AG04450 (cell line): ENCODE data around the gene SRGN. TPM values are rescaled to one million over a fixed set of nuclear protein-coding genes. Genes with fewer than 3 reads are reported as not detected.

Source experiments
- CTCF ChIA-PET: fragments of 300-600, 350-600 bp; formaldehyde crosslinking; extraction: SDS; loops from one replicate; lab custom pipeline; 2022; ENCODE audit warnings: antibody characterized with exemption, inconsistent platforms; lab: Charles Lee
- POLR2A ChIA-PET: fragments of 350-600 bp; formaldehyde crosslinking; extraction: SDS; loops from one replicate; lab custom pipeline; 2021; ENCODE audit warnings: antibody characterized with exemption, inconsistent platforms; lab: Yijun Ruan, JAX
- DNase-seq: peaks from one replicate; pipeline ENCODE4 v3.0.0-alpha.2; 2011; ENCODE audit warnings: low read depth, low spot score
- H3K27ac ChIP-seq: one replicate; pipeline ENCODE4 v1.5.1; 2012; ENCODE audit warnings: low read depth, low read length, control low read depth
- H3K27me3 ChIP-seq: one replicate; pipeline ENCODE4 v1.6.0; 2012; ENCODE audit warnings: low read length; ENCODE audit not compliant: control insufficient read depth, insufficient read depth
- H3K4me3 ChIP-seq: 2 replicates; pipeline ENCODE4 v1.5.1; 2011; ENCODE audit warnings: mild to moderate bottlenecking, low read depth, low read length, control low read depth
- H3K9me3 ChIP-seq: 2 replicates; pipeline ENCODE4 v1.5.1; 2012; ENCODE audit warnings: low read length; ENCODE audit not compliant: control insufficient read depth, insufficient read depth
- polyA plus RNA-seq: library from polyadenylated mRNA; depleted of rRNA; stranded (reverse); fragments of >200 nt; gene quantifications from 2 replicates; pipeline ENCODE4 v1.2.3, GENCODE V29; 2011
- TF ChIP-seq, protein P1 (sequence below): IDR thresholded peaks from 2 replicates; pipeline ENCODE4 v1.5.1; 2011; ENCODE audit warnings: low read depth, low read length, control low read depth, inconsistent platforms

Gene SRGN
- polyA plus RNA-seq, 1 experiment, result 154 TPM

DNA sequence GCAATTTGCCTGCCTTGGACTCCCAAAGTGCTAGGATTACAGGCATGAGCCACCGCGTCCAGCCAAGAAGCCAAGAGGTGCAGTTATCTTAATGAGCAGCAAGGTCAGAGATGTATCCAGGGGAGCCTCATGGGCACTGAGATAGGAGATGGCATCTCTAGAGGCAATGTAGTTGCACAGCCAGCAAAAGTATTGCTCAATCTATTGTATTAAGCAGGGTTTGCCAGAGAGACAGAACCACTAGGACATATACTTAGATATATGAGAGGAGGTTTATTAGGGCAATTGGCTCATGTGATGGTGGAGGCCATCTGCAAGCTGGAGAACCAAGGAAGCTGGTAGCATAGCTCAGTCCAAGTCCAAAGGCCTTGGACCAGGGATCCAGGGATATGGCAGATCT, 19.8 kb downstream of the SRGN start:
- CTCF ChIA-PET, result interaction anchor here (0.6 kb wide), 1 partner anchor 10 kb away, joined by 4 read pairs; no protein-coding TSS in a partner anchor

DNA sequence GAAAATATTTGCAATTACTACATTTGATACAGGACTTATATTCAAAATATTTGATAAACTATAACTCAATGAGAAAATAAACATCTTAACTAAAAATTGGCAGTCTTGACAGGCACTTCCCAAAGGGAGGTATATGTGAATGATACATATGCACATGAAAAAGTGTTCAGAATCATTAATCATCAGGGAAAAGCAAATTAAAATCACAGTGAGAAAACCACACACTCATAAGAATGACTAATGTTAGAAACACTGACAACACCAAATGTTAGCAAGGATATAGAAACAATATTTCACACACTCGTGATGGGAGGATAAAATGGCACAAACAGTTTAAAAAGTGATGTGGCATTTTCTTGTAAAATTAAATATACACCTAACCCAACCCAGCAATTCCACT, 32.0 kb downstream of the SRGN start:
- no peak for DNase-seq
- H3K27me3 ChIP-seq, result peaks cover 4% of the 10 kb centered on the region
- POLR2A ChIA-PET, result no interaction called here
- H3K9me3 ChIP-seq, result no peaks in the 10 kb centered on the region; the same call in 1 of the 2 replicates
- TF ChIP-seq, protein P1, sequence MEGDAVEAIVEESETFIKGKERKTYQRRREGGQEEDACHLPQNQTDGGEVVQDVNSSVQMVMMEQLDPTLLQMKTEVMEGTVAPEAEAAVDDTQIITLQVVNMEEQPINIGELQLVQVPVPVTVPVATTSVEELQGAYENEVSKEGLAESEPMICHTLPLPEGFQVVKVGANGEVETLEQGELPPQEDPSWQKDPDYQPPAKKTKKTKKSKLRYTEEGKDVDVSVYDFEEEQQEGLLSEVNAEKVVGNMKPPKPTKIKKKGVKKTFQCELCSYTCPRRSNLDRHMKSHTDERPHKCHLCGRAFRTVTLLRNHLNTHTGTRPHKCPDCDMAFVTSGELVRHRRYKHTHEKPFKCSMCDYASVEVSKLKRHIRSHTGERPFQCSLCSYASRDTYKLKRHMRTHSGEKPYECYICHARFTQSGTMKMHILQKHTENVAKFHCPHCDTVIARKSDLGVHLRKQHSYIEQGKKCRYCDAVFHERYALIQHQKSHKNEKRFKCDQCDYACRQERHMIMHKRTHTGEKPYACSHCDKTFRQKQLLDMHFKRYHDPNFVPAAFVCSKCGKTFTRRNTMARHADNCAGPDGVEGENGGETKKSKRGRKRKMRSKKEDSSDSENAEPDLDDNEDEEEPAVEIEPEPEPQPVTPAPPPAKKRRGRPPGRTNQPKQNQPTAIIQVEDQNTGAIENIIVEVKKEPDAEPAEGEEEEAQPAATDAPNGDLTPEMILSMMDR, result no peak
- CTCF ChIA-PET, result no interaction called here
- H3K27ac ChIP-seq, result no peak overlapping the region
- no peak overlapping the region for H3K4me3 ChIP-seq

More for the DNA sequence above, 19.8 kb downstream of the SRGN start:
- no peaks in the 10 kb centered on the region for H3K9me3 ChIP-seq
- no peak overlapping the region for H3K4me3 ChIP-seq
- H3K27me3 ChIP-seq, result peaks cover 13% of the 10 kb centered on the region
- TF ChIP-seq, protein P1, result no peak
- POLR2A ChIA-PET, result interaction anchor here (0.6 kb wide), 1 partner anchor 55 kb away, joined by 3 read pairs; no protein-coding TSS in a partner anchor
- H3K27ac ChIP-seq, result no peak overlapping the region
- DNase-seq, result no peak

DNA sequence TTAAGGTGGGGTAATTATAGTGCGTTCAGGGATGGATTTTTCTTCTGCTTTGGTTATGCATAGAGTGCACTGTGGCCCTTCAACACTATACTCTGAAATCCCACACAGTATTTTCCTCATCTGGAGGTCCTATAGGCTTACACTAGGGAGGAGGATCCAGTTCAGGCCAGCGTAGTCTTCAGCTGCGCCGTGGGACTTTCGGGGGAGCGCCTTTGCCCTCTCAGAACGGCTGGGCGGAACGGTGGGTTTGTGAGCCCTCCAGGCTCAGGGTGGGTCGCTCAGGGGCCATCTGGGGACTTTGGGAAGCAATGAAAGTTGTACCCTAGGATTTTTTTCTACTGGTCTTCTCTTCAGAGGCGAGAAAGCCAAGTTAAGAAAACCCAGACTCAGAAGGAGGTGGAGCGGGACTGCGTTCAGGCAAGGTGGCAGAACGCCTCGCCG, 35.4 kb downstream of the SRGN start:
- TF ChIP-seq, protein P1, result peak; percentile 53; the same call in 1 of the 2 replicates
- ChIA-PET POLR2A (interaction anchor here (0.6 kb wide), 1 partner anchor 22 kb away, joined by 3 read pairs; no protein-coding TSS in a partner anchor), CTCF (no interaction called here)
- no peaks in the 10 kb centered on the region for H3K27me3 ChIP-seq
- H3K4me3 ChIP-seq, result peak overlapping the region; percentile 81
- H3K27ac ChIP-seq, result peak overlapping the region; percentile 99
- no peaks in the 10 kb centered on the region; the same call in 1 of the 2 replicates for H3K9me3 ChIP-seq
- peak; percentile 24 for DNase-seq

DNA sequence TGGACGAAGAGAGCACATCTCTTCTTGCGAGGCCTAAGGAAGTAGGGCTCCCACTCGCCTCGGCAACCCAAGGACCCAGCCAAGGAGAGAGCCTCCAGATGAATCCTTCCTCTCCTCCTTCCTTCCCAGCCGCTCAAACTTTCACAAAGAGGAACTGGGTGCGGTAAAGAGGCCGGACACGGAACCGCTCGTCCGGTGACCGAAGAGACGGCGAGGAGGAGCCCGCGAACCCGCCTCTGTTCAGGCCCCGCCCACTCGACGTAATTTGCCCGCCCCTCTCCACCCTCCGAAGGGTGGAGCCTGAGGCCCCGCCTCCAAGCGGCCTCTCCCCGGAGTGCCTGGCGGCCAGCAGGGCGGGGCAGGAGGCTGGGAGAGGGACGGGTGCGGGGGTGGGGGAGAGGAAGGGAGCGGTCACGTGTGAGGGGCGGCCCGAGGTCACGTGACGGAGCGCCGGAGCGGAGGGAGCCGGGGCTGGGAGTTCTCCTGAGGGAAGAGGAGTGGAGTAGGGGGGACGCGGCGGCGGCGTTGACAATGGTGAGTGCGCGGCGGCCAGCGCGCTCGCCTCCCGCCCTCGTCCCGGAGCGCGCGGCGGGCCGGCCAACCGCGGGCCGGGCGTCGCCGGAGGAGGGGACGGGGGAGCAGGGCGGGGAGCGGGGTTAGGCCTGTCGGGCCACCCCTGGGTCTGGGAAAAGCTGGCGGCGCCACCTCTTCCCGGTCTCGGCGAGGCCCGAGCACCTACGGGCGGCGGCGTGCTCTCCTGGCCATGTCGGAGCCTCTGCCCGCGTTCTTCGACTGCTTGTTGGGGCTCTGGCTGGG, 36.1 kb downstream of the SRGN start, which contains the start of gene VPS26A:
Gene VPS26A, plus strand, starts transcription at position 432 of the 816 bp plus-strand sequence. Its CDS starts 100 bp downstream, at position 532.
- Histone ChIP-seq H3K4me3 (peak within 1 kb of the TSS; percentile 82), H3K27ac (peak within 1 kb of the TSS; percentile 99), H3K9me3 (no peaks in the 10 kb centered on the region; the same call in 1 of the 2 replicates), H3K27me3 (no peaks in the 10 kb centered on the region)
- ChIA-PET CTCF (interaction anchor here (0.8 to 1.3 kb wide), 3 partner anchors 30 to 119 kb away, joined by 3 to 7 read pairs (median 4); no protein-coding TSS in a partner anchor), POLR2A (interaction anchor here (0.6 to 1.1 kb wide), 2 partner anchors 94 to 322 kb away, joined by 3 read pairs; no protein-coding TSS in a partner anchor)
- peak; percentile 95 for DNase-seq
- TF ChIP-seq, protein P1, result no peak; the same call in 1 of the 2 replicates
